RWPE1 (cell line): Measurements from ENCODE around the gene RNFT2.

ENCODE experiments used
- CTCF ChIA-PET: fragments of 350-600 bp; sonication (Branson Sonifier 250); formaldehyde crosslinking; extraction: SDS; loops from one replicate; lab custom pipeline; 2021; lab: Yijun Ruan, JAX
- POLR2A ChIA-PET: fragments of 400-600 bp; formaldehyde crosslinking; extraction: SDS; loops from one replicate; lab custom pipeline; 2020; ENCODE audit warnings: antibody characterized with exemption; ENCODE audit not compliant: low non-redundant PET; lab: Yijun Ruan, JAX
- DNase-seq: peaks from one replicate; pipeline ENCODE4 v3.0.0; 2012; ENCODE audit warnings: low spot score
- H3K27ac ChIP-seq: fragments of 450-650 bp; 2 replicates; pipeline ENCODE4 v1.5.1; 2017
- TF ChIP-seq, protein P1 (sequence below): fragments of 450-650 bp; conservative IDR thresholded peaks from 2 replicates; pipeline ENCODE4 v1.5.1; 2017; ENCODE audit warnings: low read depth, mild to moderate bottlenecking

Gene RNFT2, protein sequence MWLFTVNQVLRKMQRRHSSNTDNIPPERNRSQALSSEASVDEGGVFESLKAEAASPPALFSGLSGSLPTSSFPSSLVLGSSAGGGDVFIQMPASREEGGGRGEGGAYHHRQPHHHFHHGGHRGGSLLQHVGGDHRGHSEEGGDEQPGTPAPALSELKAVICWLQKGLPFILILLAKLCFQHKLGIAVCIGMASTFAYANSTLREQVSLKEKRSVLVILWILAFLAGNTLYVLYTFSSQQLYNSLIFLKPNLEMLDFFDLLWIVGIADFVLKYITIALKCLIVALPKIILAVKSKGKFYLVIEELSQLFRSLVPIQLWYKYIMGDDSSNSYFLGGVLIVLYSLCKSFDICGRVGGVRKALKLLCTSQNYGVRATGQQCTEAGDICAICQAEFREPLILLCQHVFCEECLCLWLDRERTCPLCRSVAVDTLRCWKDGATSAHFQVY

DNA sequence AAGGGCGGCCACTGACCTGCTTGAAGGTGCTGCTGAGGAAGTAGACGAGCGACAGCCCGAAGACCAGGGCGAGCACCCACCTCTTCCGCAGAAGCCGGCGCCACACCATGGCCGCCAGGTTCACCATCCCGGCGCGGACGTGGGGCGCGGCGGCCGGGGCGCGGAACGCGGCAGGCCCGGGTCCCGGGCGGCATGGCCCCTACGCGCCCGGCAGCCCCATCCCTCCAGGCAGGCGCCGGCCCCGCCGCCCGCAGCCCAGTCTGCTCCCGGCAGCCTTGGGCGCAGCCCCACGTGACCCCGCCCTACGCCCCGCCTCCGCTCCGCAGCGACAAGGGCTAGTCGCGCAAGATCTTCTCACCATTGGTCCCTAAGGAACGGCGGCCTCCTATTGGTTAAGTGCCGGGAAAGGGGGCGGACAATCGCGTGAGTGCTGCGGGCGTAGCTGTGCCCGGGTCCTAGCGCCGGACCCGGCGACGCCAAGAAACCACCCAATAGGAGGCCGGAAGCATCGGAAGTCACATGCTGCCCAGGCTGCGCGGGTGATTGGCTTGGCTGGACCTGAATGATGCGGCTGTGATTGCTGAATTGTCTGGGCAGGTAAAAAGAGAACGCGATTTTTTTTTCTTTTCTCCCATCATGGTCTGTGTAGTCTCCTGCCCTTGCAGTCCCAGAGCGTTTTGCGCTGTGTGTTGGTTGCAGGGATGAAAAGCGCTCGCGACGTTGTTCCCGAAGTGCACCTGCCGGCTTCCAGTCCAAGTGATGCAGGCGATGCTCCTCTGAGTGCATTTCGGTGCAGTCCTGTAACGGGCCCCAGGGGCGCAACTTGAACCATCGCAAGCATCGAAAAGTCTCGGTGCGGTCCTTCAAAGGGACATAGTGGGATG, at the start of gene RNFT2, which contains the start of gene SPRING1:
Gene RNFT2, plus strand, starts transcription at position 542 of the 884 bp plus-strand sequence. CDS start 2,183 bp downstream, outside the sequence.
Gene SPRING1, minus strand, starts transcription at position 296 of the 884 bp plus-strand sequence. Its CDS starts 169 bp downstream, at position 127.
- DNase-seq, result peak; percentile 100
- POLR2A ChIA-PET, result no interaction called here
- CTCF ChIA-PET, result no interaction called here
- TF ChIP-seq, protein P1, sequence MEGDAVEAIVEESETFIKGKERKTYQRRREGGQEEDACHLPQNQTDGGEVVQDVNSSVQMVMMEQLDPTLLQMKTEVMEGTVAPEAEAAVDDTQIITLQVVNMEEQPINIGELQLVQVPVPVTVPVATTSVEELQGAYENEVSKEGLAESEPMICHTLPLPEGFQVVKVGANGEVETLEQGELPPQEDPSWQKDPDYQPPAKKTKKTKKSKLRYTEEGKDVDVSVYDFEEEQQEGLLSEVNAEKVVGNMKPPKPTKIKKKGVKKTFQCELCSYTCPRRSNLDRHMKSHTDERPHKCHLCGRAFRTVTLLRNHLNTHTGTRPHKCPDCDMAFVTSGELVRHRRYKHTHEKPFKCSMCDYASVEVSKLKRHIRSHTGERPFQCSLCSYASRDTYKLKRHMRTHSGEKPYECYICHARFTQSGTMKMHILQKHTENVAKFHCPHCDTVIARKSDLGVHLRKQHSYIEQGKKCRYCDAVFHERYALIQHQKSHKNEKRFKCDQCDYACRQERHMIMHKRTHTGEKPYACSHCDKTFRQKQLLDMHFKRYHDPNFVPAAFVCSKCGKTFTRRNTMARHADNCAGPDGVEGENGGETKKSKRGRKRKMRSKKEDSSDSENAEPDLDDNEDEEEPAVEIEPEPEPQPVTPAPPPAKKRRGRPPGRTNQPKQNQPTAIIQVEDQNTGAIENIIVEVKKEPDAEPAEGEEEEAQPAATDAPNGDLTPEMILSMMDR, result no peak
- H3K27ac ChIP-seq, result peak within 1 kb of the TSS; percentile 64

DNA sequence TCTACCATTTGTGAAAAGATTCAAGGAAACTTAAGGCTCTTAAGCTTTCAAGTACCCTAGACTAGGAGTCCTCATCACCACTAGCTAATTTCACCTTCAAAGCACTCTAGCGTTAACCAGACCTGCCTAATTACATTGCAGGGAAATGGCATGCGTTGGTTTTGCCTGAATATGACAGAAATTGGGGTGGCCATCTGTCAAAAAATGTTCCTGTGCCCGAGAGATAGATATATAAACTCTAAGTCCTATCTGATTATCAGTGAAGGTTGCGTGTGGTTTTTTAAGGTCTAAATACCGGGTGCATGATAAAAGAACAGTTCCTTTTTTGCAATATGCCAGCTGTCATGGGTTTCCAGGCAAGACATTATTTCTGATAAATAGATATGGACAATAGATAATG, 48.6 kb upstream of the RNFT2 start:
- ChIA-PET CTCF (interaction anchor here (0.6 kb wide), 1 partner anchor 538 kb away, joined by 3 read pairs; no protein-coding TSS in a partner anchor), POLR2A (no interaction called here)
- H3K27ac ChIP-seq, result no peak overlapping the region
- TF ChIP-seq, protein P1, result no peak
- no peak for DNase-seq

DNA sequence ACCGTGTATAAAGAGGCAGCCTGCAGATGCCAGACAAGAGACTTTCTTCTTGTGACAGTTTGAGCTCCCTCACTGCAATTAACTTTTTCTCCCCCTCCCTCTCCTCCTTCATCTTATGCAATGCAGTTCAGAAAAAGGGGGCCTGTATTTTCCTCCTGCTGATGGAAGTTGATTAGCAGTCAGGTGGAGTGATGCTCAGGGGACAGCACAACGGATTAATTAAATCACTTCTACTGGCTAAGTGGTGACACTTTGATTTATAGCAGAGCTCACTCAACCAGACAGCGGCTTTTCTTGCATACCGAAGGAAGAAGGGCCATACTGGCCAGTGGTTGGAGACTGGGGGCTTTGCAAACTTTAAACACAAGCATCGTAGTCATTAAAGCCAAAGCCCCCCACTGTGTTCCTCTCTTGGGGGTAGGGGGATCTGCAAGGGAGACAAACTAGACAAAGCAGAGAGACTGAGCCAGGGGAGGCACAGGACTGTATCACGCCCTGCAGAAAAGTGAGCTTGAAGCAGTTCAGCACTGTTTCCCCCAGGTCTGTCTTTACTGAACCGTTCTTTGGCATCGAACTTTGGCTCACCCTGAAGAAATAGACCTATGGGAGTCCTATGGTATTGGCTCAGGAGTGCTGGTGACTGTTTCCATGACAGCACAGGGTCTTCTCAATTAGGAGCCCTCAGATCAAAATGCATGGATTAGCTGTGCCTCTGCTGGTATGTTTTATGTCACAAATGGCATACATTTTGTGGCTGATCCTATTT, 48.0 kb upstream of the RNFT2 start:
- ChIA-PET POLR2A (interaction anchor here (0.5 kb wide), 1 partner anchor 62 kb away, joined by 4 read pairs; no protein-coding TSS in a partner anchor), CTCF (interaction anchor here (0.6 kb wide), 3 partner anchors 12 to 537 kb away, joined by 3 read pairs; no protein-coding TSS in a partner anchor)
- no peak for DNase-seq
- no peak overlapping the region for H3K27ac ChIP-seq
- TF ChIP-seq, protein P1, result no peak

DNA sequence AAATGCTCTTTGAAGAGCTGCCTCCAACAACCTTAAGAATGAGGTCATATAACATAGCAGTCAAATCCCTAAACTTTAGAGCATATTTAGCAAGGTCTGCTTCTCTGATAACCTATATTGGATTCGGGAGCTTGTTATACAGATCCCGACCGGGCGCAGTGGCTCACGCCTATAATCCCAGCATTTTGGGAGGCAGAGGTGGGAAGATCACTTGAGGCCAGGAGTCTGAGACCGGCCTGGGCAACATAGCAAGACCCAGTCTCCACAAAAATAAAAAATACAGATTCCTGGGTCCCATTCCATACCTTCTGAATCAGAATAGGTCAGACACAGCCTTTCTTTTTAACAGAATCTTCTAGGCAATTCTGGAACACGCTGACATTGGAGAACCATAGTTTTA, 46.9 kb upstream of the RNFT2 start:
- TF ChIP-seq, protein P1, result no peak
- H3K27ac ChIP-seq, result no peak overlapping the region
- DNase-seq, result no peak
- POLR2A ChIA-PET, result no interaction called here
- CTCF ChIA-PET, result interaction anchor here (0.7 kb wide), 1 partner anchor 460 kb away, joined by 4 read pairs; no protein-coding TSS in a partner anchor

DNA sequence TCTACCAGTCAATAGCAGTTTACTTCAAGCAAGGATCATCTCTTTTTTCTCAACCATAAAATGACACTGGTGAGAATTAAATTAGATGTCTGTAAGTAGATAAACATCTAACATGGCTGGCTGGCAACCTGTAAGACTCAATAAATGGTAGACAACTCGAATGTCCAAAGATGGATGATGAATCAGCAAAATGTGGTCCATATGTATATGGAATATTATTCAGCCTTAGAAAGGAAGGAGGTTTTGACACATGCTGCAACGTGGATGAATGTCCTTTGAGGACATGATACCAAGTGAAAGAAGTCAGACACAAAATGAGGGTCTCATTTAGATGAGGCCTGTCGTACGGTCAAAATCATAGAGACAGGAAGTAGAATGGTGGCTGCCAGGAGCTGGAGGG, 46.5 kb upstream of the RNFT2 start:
- DNase-seq, result no peak
- H3K27ac ChIP-seq, result no peak overlapping the region
- ChIA-PET POLR2A (no interaction called here), CTCF (interaction anchor here (0.7 kb wide), 1 partner anchor 460 kb away, joined by 4 read pairs; no protein-coding TSS in a partner anchor)
- TF ChIP-seq, protein P1, result no peak
